Endothelial cell of umbilical vein (primary cell): ENCODE measurements around the gene PAX9. TPM values are rescaled to one million over a fixed set of nuclear protein-coding genes. Genes with fewer than 3 reads are reported as not detected.
A peak's percentile ranks its signal among the peaks of the same experiment; 100 is the strongest.

Source experiments
- BruUV-seq: library from RNA; stranded (reverse); fragments of 400-500 nt; replicated peaks from 2 replicates; lab custom pipeline; 2021; lab: Mats Ljungman, UMichigan
- CTCF ChIA-PET: fragments of 300-600, 350-600 bp; sonication (Branson Sonifier 250); formaldehyde crosslinking; loops from one replicate; lab custom pipeline; 2021; ENCODE audit warnings: antibody characterized with exemption, inconsistent platforms; lab: Charles Lee
- POLR2A ChIA-PET: fragments of 300-600, 350-600 bp; sonication (Branson Sonifier 250); formaldehyde crosslinking; loops from one replicate; lab custom pipeline; 2021; ENCODE audit warnings: antibody characterized with exemption, inconsistent platforms; lab: Charles Lee
- DNase-seq: peaks from one replicate; pipeline ENCODE4 v3.0.0-alpha.2; 2011; ENCODE audit warnings: low read depth, low spot score
- FAIRE-seq: peaks from 2 replicates; lab custom pipeline; 2011; peaks lifted over from hg19 to GRCh38; lab: Jason Lieb, UNC
- H2AFZ ChIP-seq: 2 replicates; pipeline ENCODE4 v1.6.0; 2012; ENCODE audit warnings: low read depth, low read length, control low read depth, inconsistent platforms
- H3K27ac ChIP-seq: 2 replicates; pipeline ENCODE4 v1.5.1; 2011; ENCODE audit warnings: low read depth, mild to moderate bottlenecking, control low read depth, low read length, moderate library complexity; ENCODE audit not compliant: insufficient read depth
- H3K27me3 ChIP-seq, 2 experiments: 2 replicates each; pipeline versions ENCODE4 v1.6.0 to v1.6.1; 2011; ENCODE audit warnings: low read length in 2 of 2, mixed read lengths in 1 of 2; ENCODE audit not compliant: control insufficient read depth in 2 of 2, insufficient read depth in 2 of 2
- H3K36me3 ChIP-seq, 2 experiments: 2 replicates in 1 of 2; 3 replicates in 1 of 2; pipeline ENCODE4 v1.5.1; 2011; ENCODE audit warnings: low read length in 2 of 2, mild to moderate bottlenecking in 1 of 2, moderate library complexity in 1 of 2; ENCODE audit not compliant: control insufficient read depth in 2 of 2, insufficient read depth in 2 of 2; ENCODE audit errors: extremely low read depth in 1 of 2
- H3K4me1 ChIP-seq: 3 replicates; pipeline ENCODE4 v1.5.1; 2011; ENCODE audit warnings: mild to moderate bottlenecking, low read length; ENCODE audit not compliant: control insufficient read depth, insufficient read depth; ENCODE audit errors: extremely low read depth
- H3K4me2 ChIP-seq: 2 replicates; pipeline ENCODE4 v1.6.1; 2011; ENCODE audit warnings: low read length, control low read depth, mixed read lengths; ENCODE audit not compliant: insufficient read depth
- H3K4me3 ChIP-seq, 3 experiments: fragments of 200-600 bp in 1 of 3; sonication (generic), shearing (Covaris generic) in 1 of 3; replicated peaks in 1 of 3; 2 replicates each; pipeline ENCODE4 v1.5.1; 2011 to 2016; ENCODE audit warnings: control low read depth in 3 of 3, low read length in 3 of 3, mild to moderate bottlenecking in 2 of 3, inconsistent platforms in 1 of 3, low read depth in 1 of 3, moderate library complexity in 1 of 3; ENCODE audit not compliant: insufficient read depth in 1 of 3
- H3K79me2 ChIP-seq: 2 replicates; pipeline ENCODE4 v1.6.0; 2012; ENCODE audit warnings: low read length, inconsistent platforms; ENCODE audit not compliant: control insufficient read depth, insufficient read depth
- H3K9ac ChIP-seq: replicated peaks from 2 replicates; pipeline ENCODE3; 2011; ENCODE audit warnings: low read length, control low read depth; ENCODE audit not compliant: insufficient read depth; ENCODE audit errors: extremely low read depth
- H3K9me1 ChIP-seq: replicated peaks from 3 replicates; pipeline ENCODE4 v1.6.0; 2011; ENCODE audit warnings: mild to moderate bottlenecking, low read length; ENCODE audit not compliant: control insufficient read depth, insufficient read depth; ENCODE audit errors: extremely low read depth
- H3K9me3 ChIP-seq: replicated peaks from 2 replicates; pipeline ENCODE4 v1.5.1; 2012; ENCODE audit warnings: low read length, inconsistent platforms; ENCODE audit not compliant: control insufficient read depth, insufficient read depth
- H4K20me1 ChIP-seq: replicated peaks from 2 replicates; pipeline ENCODE3; 2011; ENCODE audit warnings: mild to moderate bottlenecking, low read length; ENCODE audit not compliant: control insufficient read depth, insufficient read depth; ENCODE audit errors: extremely low read depth
- EZH2 ChIP-seq: IDR thresholded peaks from 2 replicates; pipeline ENCODE4 v1.6.1; 2012; ENCODE audit warnings: borderline replicate concordance, low read depth, mild to moderate bottlenecking, moderate library complexity, low read length, inconsistent platforms; ENCODE audit not compliant: severe bottlenecking
- GATA2 ChIP-seq: IDR thresholded peaks from 2 replicates; pipeline ENCODE4 v1.7.0; 2011; ENCODE audit warnings: low read depth, mild to moderate bottlenecking, moderate library complexity, mixed read lengths, low read length; ENCODE audit not compliant: insufficient read length, insufficient read depth
- JUN ChIP-seq: IDR thresholded peaks from 2 replicates; pipeline ENCODE4 v1.6.1; 2011; ENCODE audit warnings: borderline replicate concordance, low read depth; ENCODE audit not compliant: insufficient read length, insufficient read depth
- MYC ChIP-seq: IDR thresholded peaks from one replicate; pipeline ENCODE4 v1.6.1; 2011; ENCODE audit warnings: mild to moderate bottlenecking, low read depth, low read length
- POLR2A ChIP-seq: IDR thresholded peaks from 2 replicates; pipeline ENCODE4 v1.6.1; 2012; ENCODE audit warnings: low read depth, mild to moderate bottlenecking, control low read depth, low read length
- POLR2AphosphoS5 ChIP-seq: IDR thresholded peaks from 2 replicates; pipeline ENCODE4 v1.6.1; 2012; ENCODE audit warnings: low read depth, mild to moderate bottlenecking, control low read depth, low read length, moderate library complexity; ENCODE audit not compliant: insufficient read depth
- dilution Hi-C: fragments of 300-500 bp; cut with MboI; formaldehyde crosslinking; loops from one replicate; pipeline ENCODE4 v1.15.0; 2019; ENCODE audit warnings: low sequenced_read_pairs; ENCODE audit not compliant: extremely low pct_ligation_motif_present
- intact Hi-C: fragments of 100-400 bp; cut with micrococcal nuclease; formaldehyde crosslinking; loops from one replicate; pipeline ENCODE4 v1.10.0; 2022
- polyA plus RNA-seq, 4 experiments: library from polyadenylated mRNA; depleted of rRNA in 3 of 4; stranded (reverse) in 3 of 4; unstranded in 1 of 4; fragments of >200 nt; gene quantifications; 2 replicates each; pipeline versions ENCODE4 v1.2.1 to v1.2.3, GENCODE V29; 2011 to 2012; ENCODE audit warnings: missing spikeins in 1 of 4
- total RNA-seq: library from RNA; stranded (reverse); gene quantifications from 2 replicates; pipeline ENCODE4 v1.2.3, GENCODE V29; 2021
- TF ChIP-seq, protein P1 (sequence below), 2 donors: IDR thresholded peaks; 1 replicate in 1 of 2; 2 replicates in 1 of 2; pipeline ENCODE4 v1.5.1; 2011; ENCODE audit warnings: low read length in 2 of 2, mild to moderate bottlenecking in 2 of 2, moderate library complexity in 2 of 2, control low read depth in 1 of 2, inconsistent platforms in 1 of 2, low read depth in 1 of 2; ENCODE audit not compliant: insufficient read depth in 1 of 2; ENCODE audit errors: extremely low read depth in 1 of 2
- TF ChIP-seq, protein P2 (sequence below): IDR thresholded peaks from 2 replicates; pipeline ENCODE4 v1.6.1; 2011; ENCODE audit not compliant: insufficient read depth, insufficient read length

Gene PAX9
- total and polyA plus RNA-seq, 2 donors (not counting 3 experiments of a cell fraction or from before 2014, with no cell fraction given) = 0.37 to 0.44 TPM

DNA sequence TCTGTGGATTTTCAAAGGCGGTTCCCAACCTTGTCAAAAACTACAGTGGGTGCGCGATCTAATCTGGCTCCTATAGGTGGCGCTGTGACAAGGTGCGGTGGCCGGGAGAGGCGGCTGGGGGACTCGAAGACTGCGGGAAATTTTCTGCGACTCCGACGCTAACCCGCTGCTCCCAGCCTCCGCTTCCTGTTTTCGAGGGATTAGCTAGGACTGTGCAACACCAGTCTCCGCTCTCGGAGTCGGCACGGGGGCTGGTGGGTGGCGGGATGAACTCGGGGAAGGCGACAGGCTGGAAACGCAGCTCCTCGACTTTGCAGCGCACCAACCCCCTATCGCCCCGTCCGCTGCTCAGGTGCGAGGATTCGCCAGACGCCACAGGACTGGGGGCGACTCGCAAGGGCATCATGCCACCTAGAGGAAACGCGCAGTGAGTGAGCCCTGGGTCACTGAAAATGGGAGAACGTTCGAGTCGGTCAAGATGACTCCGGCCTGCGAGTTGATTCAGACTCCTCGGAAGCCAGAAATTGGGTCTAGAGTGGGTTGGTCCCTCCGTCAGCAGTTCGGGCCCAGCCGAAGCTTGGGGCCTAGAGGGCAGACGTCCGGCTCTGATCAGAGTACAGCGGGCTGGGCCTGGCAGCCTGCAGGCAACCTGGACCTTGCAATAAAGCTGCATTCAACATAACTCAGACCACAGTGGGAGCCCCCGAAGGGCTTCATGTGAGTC, 5.5 kb upstream of the PAX9 start:
- Histone ChIP-seq H3K4me3 (no peak overlapping the region), H3K9me1 (no peaks in the 10 kb centered on the region), H3K27ac (no peak overlapping the region), H4K20me1 (no peaks in the 10 kb centered on the region), H2AFZ (no peak overlapping the region), H3K9ac (no peak overlapping the region), H3K79me2 (no peaks in the 10 kb centered on the region), H3K4me1 (peaks cover under 1% of the 10 kb centered on the region), H3K4me2 (no peak overlapping the region), H3K27me3 (peaks cover 87 to 100% of the 10 kb centered on the region in 2 experiments), H3K36me3 (no peaks in the 10 kb centered on the region), H3K9me3 (no peaks in the 10 kb centered on the region)
- DNase-seq (no peak), FAIRE-seq (peak; percentile 83)
- intact Hi-C loops = loop anchor here (2.0 to 5.0 kb wide), 2 partner anchors 134 to 461 kb away; partner anchors contain the start of gene NKX2-1
- no peak for TF ChIP-seq POLR2AphosphoS5
- TF ChIP-seq EZH2 = peak; percentile 94
- no peak for TF ChIP-seq MYC
- no peak for TF ChIP-seq POLR2A
- TF ChIP-seq, protein P1, sequence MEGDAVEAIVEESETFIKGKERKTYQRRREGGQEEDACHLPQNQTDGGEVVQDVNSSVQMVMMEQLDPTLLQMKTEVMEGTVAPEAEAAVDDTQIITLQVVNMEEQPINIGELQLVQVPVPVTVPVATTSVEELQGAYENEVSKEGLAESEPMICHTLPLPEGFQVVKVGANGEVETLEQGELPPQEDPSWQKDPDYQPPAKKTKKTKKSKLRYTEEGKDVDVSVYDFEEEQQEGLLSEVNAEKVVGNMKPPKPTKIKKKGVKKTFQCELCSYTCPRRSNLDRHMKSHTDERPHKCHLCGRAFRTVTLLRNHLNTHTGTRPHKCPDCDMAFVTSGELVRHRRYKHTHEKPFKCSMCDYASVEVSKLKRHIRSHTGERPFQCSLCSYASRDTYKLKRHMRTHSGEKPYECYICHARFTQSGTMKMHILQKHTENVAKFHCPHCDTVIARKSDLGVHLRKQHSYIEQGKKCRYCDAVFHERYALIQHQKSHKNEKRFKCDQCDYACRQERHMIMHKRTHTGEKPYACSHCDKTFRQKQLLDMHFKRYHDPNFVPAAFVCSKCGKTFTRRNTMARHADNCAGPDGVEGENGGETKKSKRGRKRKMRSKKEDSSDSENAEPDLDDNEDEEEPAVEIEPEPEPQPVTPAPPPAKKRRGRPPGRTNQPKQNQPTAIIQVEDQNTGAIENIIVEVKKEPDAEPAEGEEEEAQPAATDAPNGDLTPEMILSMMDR (IDR thresholded peaks at IDR 0.05; ENCODE audit: extremely low read depth in 1 of 2, insufficient read depth in 1 of 2, low read depth in 1 of 2, low read length in 2 of 2) = peak; percentile 44 to 54
- no peak for TF ChIP-seq GATA2
- no peak for TF ChIP-seq JUN
- TF ChIP-seq, protein P2, sequence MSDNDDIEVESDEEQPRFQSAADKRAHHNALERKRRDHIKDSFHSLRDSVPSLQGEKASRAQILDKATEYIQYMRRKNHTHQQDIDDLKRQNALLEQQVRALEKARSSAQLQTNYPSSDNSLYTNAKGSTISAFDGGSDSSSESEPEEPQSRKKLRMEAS = no peak
- no TSS peak for BruUV-seq
- ChIA-PET POLR2A (no interaction called here), CTCF (interaction anchor here (1.1 to 2.0 kb wide), 4 partner anchors 11 to 494 kb away, joined by 3 to 7 read pairs (median 4); no protein-coding TSS in a partner anchor)
- dilution Hi-C loops = no loop called here
